Head of caudate nucleus (tissue), 42 donors: Measurements from ENCODE around the gene PML.
"Not testable (repeated sequence)": the region's sequence is repeated elsewhere in the genome, so short reads cannot be mapped to it uniquely, and the experiment has no call there.

ENCODE experiments used
- DNase-seq, 42 donors: peaks; one replicate each; pipeline versions ENCODE4 v3.0.0 to v3.0.0-alpha.2; 2020 to 2021; ENCODE audit warnings: mixed read lengths in 7 of 42
- intact Hi-C: fragments of 100-400 bp; cut with DNase I; formaldehyde crosslinking; loops from one replicate; pipeline ENCODE4 v1.15.0; 2022

Gene PML

DNA sequence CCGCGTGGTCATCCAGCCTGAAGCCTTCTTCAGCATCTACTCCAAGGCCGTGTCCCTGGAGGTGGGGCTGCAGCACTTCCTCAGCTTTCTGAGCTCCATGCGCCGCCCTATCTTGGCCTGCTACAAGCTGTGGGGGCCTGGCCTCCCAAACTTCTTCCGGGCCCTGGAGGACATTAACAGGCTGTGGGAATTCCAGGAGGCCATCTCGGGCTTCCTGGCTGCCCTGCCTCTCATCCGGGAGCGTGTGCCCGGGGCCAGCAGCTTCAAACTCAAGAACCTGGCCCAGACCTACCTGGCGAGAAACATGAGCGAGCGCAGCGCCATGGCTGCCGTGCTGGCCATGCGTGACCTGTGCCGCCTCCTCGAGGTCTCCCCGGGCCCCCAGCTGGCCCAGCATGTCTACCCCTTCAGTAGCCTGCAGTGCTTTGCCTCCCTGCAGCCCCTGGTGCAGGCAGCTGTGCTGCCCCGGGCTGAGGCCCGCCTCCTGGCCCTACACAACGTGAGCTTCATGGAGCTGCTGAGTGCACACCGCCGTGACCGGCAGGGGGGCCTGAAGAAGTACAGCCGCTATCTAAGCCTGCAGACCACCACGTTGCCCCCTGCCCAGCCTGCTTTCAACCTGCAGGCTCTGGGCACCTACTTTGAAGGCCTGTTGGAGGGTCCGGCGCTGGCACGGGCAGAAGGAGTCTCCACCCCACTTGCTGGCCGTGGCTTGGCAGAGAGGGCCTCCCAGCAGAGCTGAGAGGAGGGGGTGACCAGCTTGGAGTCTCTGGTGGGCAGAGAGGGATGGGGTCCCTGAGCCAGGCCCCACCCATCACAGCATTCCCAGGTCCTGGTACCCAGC lies 50.0 kb downstream of the PML start:
- peak in 1 of 42 donors; percentile 26 for DNase-seq
- intact Hi-C loops: loop anchor here (10.0 kb wide), 1 partner anchor 60 kb away; no protein-coding TSS in a partner anchor

DNA sequence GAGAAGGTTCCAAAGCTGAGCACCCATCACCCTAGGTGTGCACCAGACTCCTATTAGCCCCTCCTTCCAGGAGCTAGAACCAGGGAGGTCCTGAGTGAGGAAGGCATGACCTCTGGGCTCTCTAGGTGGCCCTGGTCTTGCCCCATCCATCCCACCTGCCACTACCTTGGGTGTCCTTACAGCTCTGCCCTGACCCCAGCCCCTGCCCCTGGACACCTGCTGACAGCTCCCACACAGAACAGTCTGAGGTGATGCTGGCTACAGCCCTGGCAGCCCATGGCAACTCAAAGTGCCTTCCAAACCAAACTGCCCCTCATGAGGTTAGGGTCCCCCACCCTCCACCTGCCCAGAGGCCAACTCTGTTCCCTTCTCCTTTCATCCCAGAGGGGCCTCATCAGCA lies 50.7 kb downstream of the PML start:
- intact Hi-C loops: loop anchor here (10.0 kb wide), 1 partner anchor 60 kb away; no protein-coding TSS in a partner anchor
- no peak for DNase-seq

DNA sequence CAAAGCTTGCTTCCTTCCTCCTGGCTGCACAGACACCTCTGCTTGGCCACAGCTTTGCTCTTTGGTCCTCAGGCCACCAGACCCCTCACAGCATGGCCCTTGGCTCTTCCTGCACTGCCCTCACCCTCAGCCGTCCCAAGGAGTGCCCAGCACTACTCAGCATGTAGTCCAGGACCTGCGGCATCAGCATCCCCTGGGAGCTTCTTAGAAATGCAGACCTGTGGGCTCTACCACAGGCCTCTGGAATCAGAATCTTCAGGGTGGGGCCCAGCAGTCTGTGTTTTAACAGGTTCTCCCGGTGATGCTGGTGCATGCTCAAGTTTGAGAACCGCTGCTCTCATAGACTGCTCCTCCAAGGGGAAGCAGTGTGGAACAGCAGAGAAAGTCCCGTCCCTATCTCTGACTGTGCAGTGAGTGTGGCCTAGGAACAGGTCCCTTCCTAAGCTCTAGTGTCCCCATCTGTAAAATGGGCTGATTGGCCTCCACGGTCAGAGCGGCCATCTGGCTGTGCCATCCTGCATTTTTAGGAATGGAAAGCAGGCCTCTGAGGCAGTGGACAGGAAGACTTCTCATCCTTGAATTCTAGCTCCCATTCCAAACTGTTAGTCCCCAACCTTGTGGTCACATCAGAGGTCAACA lies 51.2 kb downstream of the PML start:
- intact Hi-C loops: loop anchor here (10.0 kb wide), 1 partner anchor 61 kb away; no protein-coding TSS in a partner anchor
- DNase-seq: no peak

DNA sequence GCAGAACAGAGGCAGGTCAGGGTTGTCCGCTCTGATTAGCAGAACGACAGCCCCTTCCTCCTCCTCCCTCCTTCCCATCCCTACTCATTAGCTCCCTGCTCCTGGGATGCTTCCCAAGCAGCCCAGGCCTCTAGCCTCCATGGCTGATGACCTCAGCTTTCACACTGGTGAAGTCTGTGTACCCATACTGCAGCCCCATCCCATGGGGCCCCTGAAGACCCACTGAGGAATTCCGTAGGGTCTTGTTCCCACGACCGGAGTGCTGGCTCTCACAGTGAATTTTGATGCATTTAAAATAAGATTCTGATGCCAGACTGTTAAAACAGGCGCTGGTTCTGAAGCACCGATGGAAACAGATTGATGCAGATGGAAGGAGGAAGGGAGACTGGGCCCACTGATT lies 51.8 kb downstream of the PML start:
- no peak for DNase-seq
- intact Hi-C loops: loop anchor here (10.0 kb wide), 1 partner anchor 61 kb away; no protein-coding TSS in a partner anchor

DNA sequence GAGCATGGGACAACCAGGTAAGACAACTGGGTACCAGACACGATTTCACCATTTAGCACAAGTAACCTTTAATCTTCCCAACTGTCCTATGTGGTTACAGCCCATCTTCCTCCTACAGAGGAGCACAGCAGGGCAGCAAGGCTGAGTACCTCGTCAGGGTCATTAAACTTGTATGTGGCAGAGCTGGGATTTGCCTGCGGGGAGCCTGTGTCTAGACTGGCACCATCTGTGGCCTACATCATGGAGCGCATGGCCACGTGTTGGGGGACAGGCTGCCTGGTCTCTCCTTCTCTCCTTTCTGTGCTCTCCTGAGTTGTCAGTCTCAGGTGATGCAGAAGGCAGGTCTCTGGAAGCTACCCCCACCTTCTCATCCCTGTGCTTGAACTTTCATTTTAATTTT lies 55.6 kb downstream of the PML start:
- intact Hi-C loops: no loop called here
- peak in 1 of 42 donors; percentile 15 for DNase-seq

DNA sequence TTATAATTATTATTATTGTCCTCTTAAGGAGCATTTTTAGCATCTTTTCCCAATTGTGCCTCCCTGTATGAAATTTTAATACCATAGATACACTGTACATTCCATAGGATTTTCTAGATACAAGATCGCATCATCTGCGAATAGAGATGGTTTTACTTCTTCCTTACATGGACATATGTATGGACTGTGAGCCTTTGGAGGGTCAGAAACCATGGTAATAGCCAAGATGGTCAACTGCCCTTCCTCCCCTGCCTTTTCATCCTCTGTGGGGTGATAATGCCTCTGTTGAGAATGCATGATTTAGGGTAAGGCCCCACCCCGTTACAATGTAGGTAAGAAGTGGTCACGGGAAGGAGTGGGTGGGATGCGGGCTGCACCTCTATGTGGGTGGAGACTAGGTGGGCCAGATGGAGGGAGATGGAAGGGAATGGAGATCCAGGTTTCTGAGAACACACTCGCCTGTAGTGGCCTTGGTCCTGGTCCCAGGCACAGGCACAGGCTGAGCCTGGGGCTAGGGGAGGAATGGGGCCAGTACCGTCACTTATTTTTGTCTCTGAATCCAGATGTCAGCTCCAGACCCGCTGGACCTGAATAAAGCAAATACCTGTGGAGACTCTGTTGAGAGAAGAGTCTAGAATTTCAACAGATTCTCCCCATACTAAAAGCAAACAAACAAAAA lies 56.2 kb downstream of the PML start:
- peak in 1 of 42 donors; percentile 21 for DNase-seq
- intact Hi-C loops: no loop called here

DNA sequence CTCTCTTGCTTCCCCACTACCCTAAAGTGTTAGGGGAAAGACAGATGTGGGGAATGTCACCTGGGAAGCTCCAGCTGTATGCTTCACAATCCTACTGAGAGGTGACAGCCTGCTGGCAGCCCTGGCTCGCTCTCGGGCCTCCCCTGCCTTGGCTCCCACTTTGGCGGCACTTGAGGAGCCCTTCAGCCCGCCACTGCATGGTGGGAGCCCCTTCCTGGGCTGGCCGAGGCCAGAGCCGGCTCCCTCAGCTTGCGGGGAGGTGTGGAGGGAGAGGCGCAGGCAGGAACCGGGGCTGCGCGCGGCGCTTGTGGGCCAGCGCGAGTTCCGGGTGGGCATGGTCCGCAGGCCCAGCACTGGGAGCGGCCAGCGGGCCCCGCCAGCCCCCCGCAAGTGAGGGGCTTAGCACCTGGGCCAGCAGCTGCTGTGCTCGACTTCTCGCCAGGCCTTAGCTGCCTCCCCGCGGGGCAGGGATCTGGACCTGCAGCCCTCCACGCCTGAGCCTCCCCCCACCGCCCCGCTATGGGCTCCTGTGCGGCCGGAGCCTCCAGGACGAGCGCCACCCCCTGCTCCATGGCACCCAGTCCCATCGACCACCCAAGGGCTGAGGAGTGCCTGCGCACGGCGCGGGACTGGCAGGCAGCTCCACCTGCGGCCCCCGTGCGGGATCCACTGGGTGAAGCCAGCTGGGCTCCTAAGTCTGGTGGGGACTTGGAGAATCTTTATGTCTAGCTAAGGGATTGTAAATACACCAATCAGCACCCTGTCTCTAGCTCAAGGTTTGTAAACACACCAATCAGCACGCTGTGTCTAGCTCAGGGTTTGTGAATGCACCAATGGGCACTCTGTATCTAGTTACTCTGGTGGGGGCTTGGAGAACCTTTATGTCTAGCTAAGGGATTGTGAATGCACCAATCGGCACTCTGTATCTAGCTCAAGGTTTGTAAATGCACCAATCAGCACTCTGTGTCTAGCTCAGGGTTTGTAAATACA lies 58.0 kb downstream of the PML start:
- intact Hi-C loops: not testable (repeated sequence)
- DNase-seq: peak in 2 of 42 donors; percentile 24 to 32

DNA sequence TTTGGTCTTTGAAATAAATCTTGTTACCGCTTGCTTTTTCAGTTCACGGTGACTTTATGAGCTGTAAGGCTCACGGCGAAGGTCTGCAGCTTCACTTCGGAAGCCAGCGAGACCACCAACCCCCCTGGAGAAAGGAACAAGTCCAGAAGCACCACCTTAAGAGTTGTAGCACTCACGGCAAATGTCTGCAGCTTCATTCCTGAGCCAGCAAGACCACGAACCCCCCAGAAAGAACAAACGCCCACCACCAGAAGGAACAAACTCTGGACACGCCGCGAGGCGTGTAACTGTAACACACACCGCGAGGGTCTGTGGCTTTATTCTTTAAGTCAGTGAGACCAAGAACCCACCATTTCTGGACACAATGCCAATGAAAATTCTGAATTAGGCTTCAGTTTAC lies 59.0 kb downstream of the PML start:
- intact Hi-C loops: no loop called here
- peak in 1 of 42 donors; percentile 29 for DNase-seq

DNA sequence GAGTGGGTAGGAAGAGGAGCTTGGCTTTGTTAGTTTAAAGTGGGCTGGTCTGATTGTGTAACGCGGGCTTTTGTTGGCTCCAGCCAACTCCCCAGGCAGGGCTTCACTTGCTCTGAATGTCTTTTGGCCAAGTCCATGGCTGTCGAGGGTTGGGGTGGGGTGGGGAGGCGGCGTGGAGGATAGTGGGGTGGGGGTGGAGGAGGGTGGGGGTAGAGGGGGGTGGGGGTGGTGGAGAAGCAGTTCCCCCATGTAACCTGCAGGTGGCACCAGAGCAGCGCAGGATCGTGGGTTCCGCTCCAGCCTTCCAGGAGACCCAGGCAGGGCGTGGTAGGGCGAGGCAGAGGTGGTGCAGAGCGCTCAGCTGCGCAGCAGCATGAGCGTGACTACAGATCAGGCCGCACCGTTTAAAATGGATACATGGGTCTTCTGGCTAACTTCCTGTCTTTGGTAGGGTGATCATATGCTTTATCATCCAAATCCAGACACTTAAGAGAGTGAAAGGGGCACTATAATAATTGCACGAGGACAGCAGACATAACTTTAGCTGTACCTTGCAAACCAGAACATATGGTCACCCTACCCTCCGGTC lies 59.5 kb downstream of the PML start:
- peak; percentile 31 to 90 (median 76) for DNase-seq
- intact Hi-C loops: no loop called here

DNA sequence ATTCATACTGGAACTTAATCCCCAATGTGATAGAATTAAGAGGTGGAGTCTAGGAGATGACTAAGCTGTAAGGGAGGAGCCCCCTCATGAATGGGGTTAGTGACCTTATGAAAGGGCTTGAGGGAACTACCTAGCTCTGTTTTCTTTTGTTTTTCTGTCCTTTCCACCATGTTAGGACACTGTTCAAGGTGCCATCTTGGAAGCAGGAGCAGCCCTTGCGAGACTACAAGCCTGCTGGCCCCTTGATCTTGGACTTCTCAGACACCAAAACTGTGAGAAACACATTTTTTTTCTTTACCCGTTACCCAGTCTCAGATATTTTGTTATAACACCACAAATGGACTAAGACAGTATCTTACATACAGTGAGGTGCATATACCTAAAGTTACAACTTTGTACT lies 61.3 kb downstream of the PML start:
- DNase-seq: peak in 1 of 42 donors; percentile 4
- intact Hi-C loops: no loop called here

DNA sequence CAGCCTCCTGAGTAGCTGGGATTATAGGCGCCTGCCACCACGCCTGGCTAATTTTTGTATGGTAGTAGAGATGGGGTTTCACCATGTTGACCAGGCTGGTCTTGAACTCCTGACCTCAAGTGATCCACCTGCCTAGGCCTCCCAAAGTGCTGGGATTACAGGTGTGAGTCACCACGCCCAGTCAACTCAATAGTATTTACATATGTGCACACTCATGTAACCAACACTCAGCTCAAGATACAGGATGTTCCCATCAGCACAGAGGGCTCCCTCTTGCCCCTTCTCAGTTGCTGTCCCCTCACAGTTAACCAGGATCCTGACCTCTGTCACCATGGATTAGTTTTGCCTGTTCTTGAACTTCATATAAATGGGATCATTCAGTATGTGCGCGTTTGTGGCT lies 61.8 kb downstream of the PML start:
- intact Hi-C loops, DNase-seq: not testable (repeated sequence)

DNA sequence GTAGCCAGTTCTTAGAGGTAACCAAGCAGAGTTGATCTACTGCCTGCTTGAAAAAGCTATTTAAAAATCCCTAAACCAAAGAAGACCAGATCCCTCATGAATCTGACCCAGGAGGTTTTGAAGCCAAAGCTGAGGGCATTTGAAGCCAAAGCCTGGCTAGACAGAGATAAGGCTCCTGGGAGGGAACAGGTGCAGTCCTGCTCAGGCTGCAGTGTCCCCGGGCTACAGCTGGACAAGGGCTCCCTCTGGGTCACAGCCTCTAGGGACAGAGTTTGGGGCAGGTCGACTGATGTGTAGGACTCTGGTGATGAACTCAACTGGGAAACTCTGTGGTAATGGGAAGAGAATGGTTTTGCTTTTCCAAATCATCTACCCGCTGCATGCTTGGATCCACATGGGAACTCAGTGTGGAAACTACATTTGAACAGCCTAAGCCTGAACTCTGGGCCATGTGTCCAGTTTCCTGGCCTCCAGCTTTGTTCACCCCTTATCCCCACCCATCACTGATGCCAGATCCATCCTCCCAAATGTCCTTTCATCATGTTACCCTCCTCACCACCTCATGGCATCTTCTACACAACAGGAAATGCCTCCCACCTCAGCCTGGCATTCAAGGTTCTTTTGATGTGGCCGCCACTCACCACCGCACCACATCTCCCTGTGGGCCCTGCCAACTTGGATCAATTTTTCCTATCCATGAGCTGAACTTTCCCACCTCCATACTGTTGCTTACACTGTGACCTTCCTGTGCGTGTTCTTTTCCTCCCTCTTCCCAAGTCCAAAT lies 64.7 kb downstream of the PML start:
- intact Hi-C loops: not testable (repeated sequence)
- DNase-seq: peak in 1 of 42 donors; percentile 12

DNA sequence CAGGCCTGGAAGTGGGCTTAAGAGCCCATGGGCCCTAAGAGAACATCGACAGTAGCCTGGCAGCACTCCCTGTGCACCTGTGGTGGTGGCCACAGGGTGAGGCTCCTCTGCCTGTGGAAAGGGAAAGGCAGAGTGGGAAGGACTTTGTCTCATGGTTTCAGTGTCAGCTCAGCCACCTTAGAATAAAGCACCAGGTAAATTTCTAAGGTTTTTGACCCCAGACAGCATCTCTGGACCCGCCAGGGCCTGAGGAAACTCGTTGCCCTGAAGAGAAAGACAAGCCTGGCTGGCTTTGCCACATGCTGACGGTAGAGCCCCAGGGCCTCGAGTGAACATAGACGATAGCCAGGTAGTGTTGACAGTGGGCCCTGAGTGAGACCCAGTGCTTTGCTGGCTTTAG lies 65.7 kb downstream of the PML start:
- intact Hi-C loops: no loop called here
- DNase-seq: peak in 1 of 42 donors; percentile 10

DNA sequence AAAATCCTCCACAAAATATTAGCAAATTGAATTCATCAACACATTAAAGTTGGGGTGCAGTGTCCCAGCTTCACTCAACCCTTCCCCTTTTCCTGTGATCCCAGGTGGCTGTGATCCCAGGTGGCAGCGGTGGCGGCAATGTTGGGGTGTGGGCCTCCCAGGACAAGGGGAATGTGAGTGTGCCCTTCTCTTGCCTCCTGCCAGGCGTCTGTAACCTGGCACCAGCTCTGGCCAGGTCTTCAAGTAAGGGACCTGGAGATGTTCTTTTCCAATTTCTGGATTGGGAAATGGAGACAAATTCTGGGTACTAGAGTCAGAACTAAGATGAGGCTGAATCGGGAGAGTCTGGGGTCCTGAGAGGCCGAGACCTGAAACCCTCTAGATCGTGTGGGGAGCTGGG lies 67.7 kb downstream of the PML start:
- intact Hi-C loops: no loop called here
- peak in 1 of 42 donors; percentile 31 for DNase-seq

DNA sequence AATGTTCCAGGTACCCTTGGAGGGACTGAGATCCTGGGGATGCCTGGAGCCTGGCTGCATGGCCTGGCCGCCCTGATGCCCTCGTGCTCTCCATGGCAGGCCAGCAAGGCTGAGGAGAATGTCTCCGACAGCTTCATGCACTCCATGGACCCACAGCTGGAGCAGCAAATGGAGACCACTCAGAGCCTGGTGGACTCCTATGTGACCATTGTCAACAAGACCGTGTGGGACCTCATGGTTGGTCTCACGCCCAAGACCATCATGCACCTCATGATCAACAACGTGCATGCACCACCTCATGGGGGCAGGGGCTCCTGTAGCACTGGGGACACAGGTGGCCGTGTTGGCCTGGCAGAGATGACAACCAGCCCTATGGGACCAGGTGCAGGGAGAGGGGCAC lies 68.2 kb downstream of the PML start:
- intact Hi-C loops: no loop called here
- DNase-seq: peak in 4 of 42 donors; percentile 17 to 31 (median 24)

DNA sequence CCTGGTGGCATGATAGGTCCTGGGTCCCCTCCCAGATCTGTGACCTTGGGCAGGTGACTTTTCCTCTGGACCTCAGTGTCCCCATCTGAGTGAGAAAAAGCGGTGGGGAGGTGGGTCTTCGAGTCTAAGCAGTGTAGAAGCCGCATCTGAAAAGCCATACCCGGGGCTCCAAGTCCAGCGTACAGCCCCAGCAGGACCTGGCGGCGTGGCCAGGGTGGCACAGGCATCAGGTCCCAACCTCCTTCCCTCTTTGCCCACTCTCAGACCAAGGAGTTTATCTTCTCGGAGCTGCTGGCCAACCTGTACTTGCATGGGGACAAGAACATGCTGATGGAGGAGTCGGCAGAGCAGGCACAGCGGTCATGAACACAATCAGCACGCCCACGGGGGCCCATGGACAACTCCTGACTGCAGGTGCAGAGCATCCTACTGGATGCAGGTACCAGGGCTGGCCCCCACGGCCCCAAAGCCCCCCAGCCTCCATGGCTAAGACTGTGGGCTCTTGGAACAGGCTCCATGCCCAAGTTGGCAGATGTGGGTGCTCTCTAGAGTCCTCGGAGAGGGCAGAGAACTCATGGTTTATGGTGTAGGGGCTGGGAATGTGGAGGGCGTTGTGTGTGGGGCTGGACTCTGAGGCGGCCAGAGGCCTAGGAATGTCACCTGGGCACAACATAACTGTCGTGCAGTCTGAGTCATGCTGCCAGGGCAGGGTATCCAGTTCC lies 69.1 kb downstream of the PML start:
- peak in 1 of 42 donors; percentile 6 for DNase-seq
- intact Hi-C loops: not testable (repeated sequence)

DNA sequence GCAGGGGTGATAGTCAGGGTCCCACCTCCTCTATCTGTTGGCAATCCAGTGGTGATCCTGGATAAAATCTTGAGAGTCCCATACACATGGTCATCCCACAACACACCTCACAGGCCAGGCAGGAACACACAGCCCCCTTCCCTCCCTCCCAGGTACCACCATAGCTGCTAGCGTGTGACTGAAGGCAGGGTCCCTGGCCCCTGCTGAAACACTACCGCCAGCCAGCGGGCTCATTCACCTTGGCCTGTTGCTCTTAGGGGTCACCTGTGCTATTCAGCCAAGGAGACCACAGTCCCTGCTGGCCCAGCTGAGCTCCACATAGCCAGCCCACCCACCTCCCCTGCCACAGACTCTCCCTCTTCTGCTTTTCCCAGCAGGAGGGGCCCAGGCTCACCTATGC lies 69.7 kb downstream of the PML start:
- peak in 2 of 42 donors; percentile 4 to 9 for DNase-seq
- intact Hi-C loops: not testable (repeated sequence)
